AG10803 (cell line): ENCODE results near the gene ZFR.
"Not testable (repeated sequence)": the region's sequence is repeated elsewhere in the genome, so short reads cannot be mapped to it uniquely, and the experiment has no call there.

Experiments used
- DNase-seq: peaks from one replicate; pipeline ENCODE4 v3.0.0; 2010; ENCODE audit warnings: low read depth
- H3K4me3 ChIP-seq: 2 replicates; pipeline ENCODE4 v1.5.1; 2011; ENCODE audit warnings: mild to moderate bottlenecking, low read length, control low read depth
- TF ChIP-seq, protein P1 (sequence below): conservative IDR thresholded peaks from 2 replicates; pipeline ENCODE4 v1.5.1; 2011; ENCODE audit warnings: mild to moderate bottlenecking, low read length, control low read depth, inconsistent platforms

ZFR gene

DNA sequence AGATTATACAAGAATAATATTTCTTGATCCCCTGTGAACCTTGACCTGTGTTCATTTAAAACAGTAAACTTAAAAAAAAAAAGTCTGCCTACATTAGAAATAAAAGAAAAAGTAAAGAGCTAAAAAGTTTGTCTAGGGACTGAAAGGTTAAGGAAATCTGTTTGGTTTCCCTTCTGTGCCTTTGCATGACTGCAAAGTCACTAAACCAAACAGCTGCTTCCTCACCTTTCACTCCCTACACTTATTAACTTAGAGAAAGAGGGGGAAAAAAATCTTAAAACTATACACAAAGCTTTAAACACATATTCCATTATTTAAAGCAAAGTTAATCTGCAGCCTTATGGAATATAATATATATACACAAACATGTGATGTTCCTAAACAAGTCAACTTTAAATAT is 65.1 kb downstream of the ZFR start:
- H3K4me3 ChIP-seq = no peak overlapping the region
- TF ChIP-seq, protein P1, sequence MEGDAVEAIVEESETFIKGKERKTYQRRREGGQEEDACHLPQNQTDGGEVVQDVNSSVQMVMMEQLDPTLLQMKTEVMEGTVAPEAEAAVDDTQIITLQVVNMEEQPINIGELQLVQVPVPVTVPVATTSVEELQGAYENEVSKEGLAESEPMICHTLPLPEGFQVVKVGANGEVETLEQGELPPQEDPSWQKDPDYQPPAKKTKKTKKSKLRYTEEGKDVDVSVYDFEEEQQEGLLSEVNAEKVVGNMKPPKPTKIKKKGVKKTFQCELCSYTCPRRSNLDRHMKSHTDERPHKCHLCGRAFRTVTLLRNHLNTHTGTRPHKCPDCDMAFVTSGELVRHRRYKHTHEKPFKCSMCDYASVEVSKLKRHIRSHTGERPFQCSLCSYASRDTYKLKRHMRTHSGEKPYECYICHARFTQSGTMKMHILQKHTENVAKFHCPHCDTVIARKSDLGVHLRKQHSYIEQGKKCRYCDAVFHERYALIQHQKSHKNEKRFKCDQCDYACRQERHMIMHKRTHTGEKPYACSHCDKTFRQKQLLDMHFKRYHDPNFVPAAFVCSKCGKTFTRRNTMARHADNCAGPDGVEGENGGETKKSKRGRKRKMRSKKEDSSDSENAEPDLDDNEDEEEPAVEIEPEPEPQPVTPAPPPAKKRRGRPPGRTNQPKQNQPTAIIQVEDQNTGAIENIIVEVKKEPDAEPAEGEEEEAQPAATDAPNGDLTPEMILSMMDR = no peak
- no peak for DNase-seq

DNA sequence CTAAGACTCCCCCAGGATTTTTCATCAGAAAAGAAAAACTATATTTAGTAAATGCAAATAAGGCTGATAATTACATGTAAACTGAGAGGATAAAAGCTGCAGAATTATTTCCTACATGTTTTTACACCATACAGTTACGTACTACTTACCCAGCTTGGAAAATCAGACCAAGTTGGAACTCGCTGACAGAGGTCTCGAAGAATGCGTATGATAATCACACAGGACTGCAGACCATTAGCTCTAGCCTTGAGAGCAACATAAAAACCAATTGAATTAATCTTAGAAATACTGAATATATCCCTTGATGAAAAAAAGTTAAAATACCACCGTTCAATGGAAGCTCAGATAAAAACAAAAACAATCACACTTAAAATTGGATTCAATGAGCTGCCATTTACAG is 65.6 kb downstream of the ZFR start:
- H3K4me3 ChIP-seq = no peak overlapping the region
- TF ChIP-seq, protein P1 = no peak
- no peak for DNase-seq

DNA sequence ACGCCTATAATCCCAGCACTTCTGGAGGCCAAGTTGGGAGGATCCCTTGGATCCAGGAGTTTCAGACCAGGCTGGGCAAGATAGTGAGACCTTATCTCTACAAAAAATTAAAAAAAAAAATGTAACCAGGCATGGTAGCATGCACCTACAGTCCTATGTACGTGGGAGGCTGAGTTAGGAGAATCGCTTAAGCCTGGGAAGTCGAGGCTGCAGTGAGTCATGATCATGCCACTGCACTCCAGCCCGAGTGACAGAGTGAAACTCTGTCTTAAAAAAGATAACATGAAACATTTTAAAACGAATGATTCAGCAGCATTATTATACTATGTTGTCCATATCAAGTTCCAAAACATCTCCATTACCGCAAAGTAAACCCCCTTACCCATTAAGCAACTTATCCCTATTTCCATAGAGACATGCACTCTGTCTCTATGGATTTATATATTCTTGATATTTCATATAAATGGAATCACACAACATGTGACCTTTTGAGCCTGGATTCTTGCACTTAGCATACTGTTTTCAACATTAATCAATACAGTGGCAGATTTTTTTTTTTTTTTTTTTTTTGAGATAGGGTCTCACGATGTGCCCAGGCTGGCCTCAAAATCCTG is 74.9 kb downstream of the ZFR start:
- DNase-seq = no peak
- H3K4me3 ChIP-seq = no peak overlapping the region
- TF ChIP-seq, protein P1 = no peak

DNA sequence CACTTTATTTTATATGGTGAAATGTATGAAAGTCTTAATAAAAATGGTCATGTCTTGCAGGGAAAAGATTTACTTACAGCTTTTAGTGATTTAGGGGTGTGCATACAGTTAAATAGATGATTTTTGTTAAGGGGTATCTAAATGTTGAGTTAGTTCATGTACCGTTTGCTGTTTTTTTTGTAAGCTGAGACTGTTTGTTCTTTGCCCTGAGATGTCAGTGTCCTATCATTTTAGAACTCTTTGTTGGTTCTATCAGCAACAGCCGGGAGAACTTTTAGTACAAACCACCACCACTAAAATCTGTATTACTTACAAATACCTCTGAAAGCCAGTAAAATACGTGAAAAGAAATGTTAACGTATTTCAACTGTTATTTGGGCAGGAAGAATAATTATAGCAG is 75.5 kb downstream of the ZFR start:
- H3K4me3 ChIP-seq = no peak overlapping the region
- TF ChIP-seq, protein P1 = no peak
- no peak for DNase-seq

DNA sequence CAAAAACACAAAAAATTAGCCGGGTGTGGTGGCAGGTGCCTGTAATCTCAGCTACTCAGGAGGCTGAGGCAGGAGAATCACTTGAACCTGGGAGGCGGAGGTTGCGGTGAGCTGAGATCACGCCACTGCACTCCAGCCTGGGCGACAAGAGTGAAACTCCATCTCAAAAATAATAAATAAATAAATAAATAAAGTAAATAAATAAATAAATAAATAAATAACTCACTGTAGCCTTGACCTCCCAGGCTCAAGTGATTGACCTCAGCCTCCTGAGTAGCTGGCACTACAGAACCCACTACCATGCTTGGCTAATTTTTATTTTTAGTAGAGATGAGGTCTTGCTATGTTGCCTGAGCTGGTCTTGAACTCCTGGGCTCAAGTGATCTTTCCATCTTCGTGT is 77.3 kb downstream of the ZFR start:
- not testable (repeated sequence) for H3K4me3 ChIP-seq, DNase-seq

DNA sequence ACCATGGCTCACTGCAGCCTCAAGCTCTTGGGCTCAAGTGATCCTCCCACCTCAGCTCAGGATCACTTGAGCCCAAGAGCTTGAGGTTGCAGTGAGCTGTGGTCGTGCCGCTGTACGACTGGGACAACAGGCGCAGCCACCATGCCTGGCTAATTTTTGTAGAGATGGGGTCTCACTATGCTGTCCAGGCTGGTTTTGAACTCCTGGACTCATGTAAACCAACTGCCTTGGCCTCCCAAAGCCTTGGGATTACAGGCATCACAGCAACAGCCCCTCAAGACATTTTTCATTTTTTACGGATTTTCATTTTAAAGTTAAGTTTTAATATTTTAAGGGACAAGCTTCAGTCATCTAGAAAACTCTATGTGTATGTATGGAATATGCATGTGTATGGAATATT is 78.9 kb downstream of the ZFR start:
- no peak overlapping the region for H3K4me3 ChIP-seq
- no peak for DNase-seq
- TF ChIP-seq, protein P1 = no peak

DNA sequence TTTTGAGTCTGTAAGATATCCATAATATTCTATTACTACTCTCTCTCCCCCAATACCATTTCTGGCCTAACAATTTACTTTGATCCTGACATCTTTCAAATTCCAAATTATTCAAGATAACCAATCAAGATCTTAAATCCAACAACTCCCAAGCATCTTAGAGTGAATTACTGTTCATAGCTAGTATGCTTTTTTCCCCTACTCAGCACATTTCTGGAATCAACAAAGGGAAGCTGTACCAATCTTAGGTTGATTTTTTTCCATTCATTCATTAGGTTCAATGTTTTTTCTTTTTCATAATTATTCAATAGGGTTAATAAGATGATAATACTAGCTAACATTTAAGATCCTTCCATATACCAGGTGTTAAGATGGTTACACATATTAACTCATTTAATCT is 81.5 kb downstream of the ZFR start:
- no peak overlapping the region for H3K4me3 ChIP-seq
- TF ChIP-seq, protein P1 = no peak

DNA sequence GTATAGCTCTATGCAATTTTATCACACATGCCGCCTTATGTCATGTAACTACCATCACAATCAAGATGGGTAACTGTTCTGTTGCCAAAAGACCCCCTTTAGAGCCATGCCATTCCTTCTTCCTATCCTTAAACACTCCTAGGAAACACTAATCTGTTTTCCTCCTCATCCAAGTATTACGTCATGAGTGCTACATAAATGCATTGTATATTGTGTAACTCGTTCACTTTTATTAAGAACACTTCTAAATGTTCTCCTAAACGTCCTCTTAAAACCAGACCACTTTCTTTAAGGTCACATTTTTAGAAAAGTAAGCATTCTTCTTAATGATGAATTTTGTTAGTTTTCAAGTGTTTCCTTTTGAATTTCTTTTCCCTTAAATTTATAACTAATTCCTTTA is 82.0 kb downstream of the ZFR start:
- TF ChIP-seq, protein P1 = no peak
- H3K4me3 ChIP-seq = no peak overlapping the region
- no peak for DNase-seq

More for the DNA sequence above, 81.5 kb downstream of the ZFR start:
- DNase-seq = no peak
